ENCODE data around the gene AMOTL1. TPM values are rescaled to one million over a fixed set of nuclear protein-coding genes. Genes with fewer than 3 reads are reported as not detected.

AMOTL1 gene
- total and polyA plus RNA-seq, 2 donors (not counting 3 experiments of a cell fraction or from before 2014, with no cell fraction given), result 12.5 to 37.8 TPM

- Histone ChIP-seq H3K4me1 (ENCODE audit: control insufficient read depth, extremely low read depth, insufficient read depth, low read length) (no peaks in the 10 kb centered on the region), H3K27ac (ENCODE audit: insufficient read depth, low read depth, low read length) (no peak overlapping the region), H3K9me1 (replicated peaks; ENCODE audit: control insufficient read depth, extremely low read depth, insufficient read depth, low read length) (no peaks in the 10 kb centered on the region), H3K4me2 (ENCODE audit: insufficient read depth, low read length) (no peak overlapping the region), H3K4me3 (replicated peaks in 1 of 3; ENCODE audit: insufficient read depth in 1 of 3, low read depth in 1 of 3, low read length in 3 of 3) (no peak overlapping the region), H3K36me3 (ENCODE audit: control insufficient read depth in 2 of 2, extremely low read depth in 1 of 2, insufficient read depth in 2 of 2, low read length in 2 of 2) (peaks cover 3 to 4% of the 10 kb centered on the region in 2 experiments), H2AFZ (ENCODE audit: low read depth, low read length) (no peak overlapping the region), H4K20me1 (replicated peaks; ENCODE audit: control insufficient read depth, extremely low read depth, insufficient read depth, low read length) (no peaks in the 10 kb centered on the region), H3K9me3 (replicated peaks; ENCODE audit: control insufficient read depth, insufficient read depth, low read length) (no peaks in the 10 kb centered on the region), H3K27me3 (ENCODE audit: control insufficient read depth in 2 of 2, insufficient read depth in 2 of 2, low read length in 2 of 2) (no peaks in the 10 kb centered on the region), H3K79me2 (ENCODE audit: control insufficient read depth, insufficient read depth, low read length) (no peaks in the 10 kb centered on the region), H3K9ac (replicated peaks; ENCODE audit: extremely low read depth, insufficient read depth, low read length) (no peak overlapping the region)
- CTCF ChIA-PET, result interaction anchor here (1.3 to 1.6 kb wide), 3 partner anchors 10 to 86 kb away, joined by 3 to 6 read pairs (median 3); no protein-coding TSS in a partner anchor
- intact Hi-C loops (cut with micrococcal nuclease), result no loop called here
- no peak for TF ChIP-seq POLR2AphosphoS5 (IDR thresholded peaks at IDR 0.05; ENCODE audit: insufficient read depth, low read depth, low read length)
- TF ChIP-seq FOS (IDR thresholded peaks at IDR 0.05; ENCODE audit: borderline replicate concordance, insufficient read depth, low read length), result no peak
- TF ChIP-seq MYC (IDR thresholded peaks at IDR 0.05; ENCODE audit: low read depth, low read length), result no peak
- no peak for TF ChIP-seq CTCF (IDR thresholded peaks at IDR 0.05; ENCODE audit: extremely low read depth in 1 of 2, insufficient read depth in 1 of 2, low read depth in 1 of 2, low read length in 2 of 2)
- no peak for TF ChIP-seq GATA2 (IDR thresholded peaks at IDR 0.05; ENCODE audit: insufficient read depth, insufficient read length, low read depth, low read length)
- BruUV-seq (replicated peaks), result no TSS peak
- POLR2A ChIA-PET, result no interaction called here
- dilution Hi-C loops (cut with MboI; ENCODE audit: extremely low pct_ligation_motif_present, low sequenced_read_pairs), result no loop called here
- DNase-seq (ENCODE audit: low read depth, low spot score), result no peak
- no peak for FAIRE-seq
These were observed 114.8 kb downstream of the AMOTL1 start for GRCh38 chr11:94882931-94883330.

- H2AFZ ChIP-seq (ENCODE audit: low read depth, low read length), result no peak overlapping the region
- no peaks in the 10 kb centered on the region for H4K20me1 ChIP-seq (replicated peaks; ENCODE audit: control insufficient read depth, extremely low read depth, insufficient read depth, low read length)
- no peaks in the 10 kb centered on the region for H3K9me1 ChIP-seq (replicated peaks; ENCODE audit: control insufficient read depth, extremely low read depth, insufficient read depth, low read length)
- BruUV-seq (replicated peaks), result no TSS peak
- TF ChIP-seq JUN (IDR thresholded peaks at IDR 0.05; ENCODE audit: borderline replicate concordance, insufficient read depth, insufficient read length, low read depth) (no peak), FOS (IDR thresholded peaks at IDR 0.05; ENCODE audit: borderline replicate concordance, insufficient read depth, low read length) (no peak), GATA2 (IDR thresholded peaks at IDR 0.05; ENCODE audit: insufficient read depth, insufficient read length, low read depth, low read length) (no peak)
- intact Hi-C loops (cut with micrococcal nuclease) (no loop called here), dilution Hi-C loops (cut with MboI; ENCODE audit: extremely low pct_ligation_motif_present, low sequenced_read_pairs) (no loop called here)
- no peaks in the 10 kb centered on the region for H3K27me3 ChIP-seq (ENCODE audit: control insufficient read depth in 2 of 2, insufficient read depth in 2 of 2, low read length in 2 of 2)
- no peak overlapping the region for H3K4me2 ChIP-seq (ENCODE audit: insufficient read depth, low read length)
- FAIRE-seq (no peak), DNase-seq (ENCODE audit: low read depth, low spot score) (no peak)
- peaks cover 3 to 4% of the 10 kb centered on the region in 2 experiments for H3K36me3 ChIP-seq (ENCODE audit: control insufficient read depth in 2 of 2, extremely low read depth in 1 of 2, insufficient read depth in 2 of 2, low read length in 2 of 2)
- no peaks in the 10 kb centered on the region for H3K9me3 ChIP-seq (replicated peaks; ENCODE audit: control insufficient read depth, insufficient read depth, low read length)
- no peak overlapping the region for H3K27ac ChIP-seq (ENCODE audit: insufficient read depth, low read depth, low read length)
- ChIA-PET POLR2A (no interaction called here), CTCF (interaction anchor here (0.8 to 1.6 kb wide), 4 partner anchors 9 to 85 kb away, joined by 3 to 6 read pairs (median 4); no protein-coding TSS in a partner anchor)
- no peaks in the 10 kb centered on the region for H3K79me2 ChIP-seq (ENCODE audit: control insufficient read depth, insufficient read depth, low read length)
- no peak overlapping the region for H3K4me3 ChIP-seq (replicated peaks in 1 of 3; ENCODE audit: insufficient read depth in 1 of 3, low read depth in 1 of 3, low read length in 3 of 3)
- no peak overlapping the region for H3K9ac ChIP-seq (replicated peaks; ENCODE audit: extremely low read depth, insufficient read depth, low read length)
- H3K4me1 ChIP-seq (ENCODE audit: control insufficient read depth, extremely low read depth, insufficient read depth, low read length), result no peaks in the 10 kb centered on the region
These were observed 115.7 kb downstream of the AMOTL1 start for GRCh38 chr11:94883878-94884277.

All from endothelial cell of umbilical vein (primary cell).